Measurements from ENCODE around the gene ZNF710.

DNA sequence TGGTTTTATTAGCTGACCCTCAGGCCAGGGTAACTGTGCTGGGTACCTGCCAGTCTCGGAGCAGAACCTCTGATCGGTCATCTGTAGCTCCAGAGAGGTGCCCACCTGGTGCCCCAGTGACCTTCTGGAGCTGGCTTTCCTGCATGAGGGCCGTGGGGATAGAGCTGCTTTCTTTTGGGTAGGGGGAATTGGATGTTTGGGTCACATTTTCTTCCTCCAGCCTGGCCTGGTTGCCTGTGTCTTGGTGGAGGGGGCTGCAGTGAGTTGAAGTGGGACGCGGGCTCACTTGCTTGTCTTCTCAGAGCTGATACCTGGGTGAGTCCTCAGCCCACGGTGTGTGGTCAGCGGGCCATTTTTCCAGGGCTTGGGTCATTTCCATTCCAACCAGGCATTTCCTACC is 2.6 kb downstream of the ZNF710 start:
- TF ChIP-seq POLR2A (IDR thresholded peaks at IDR 0.05): no peak
- no peak for TF ChIP-seq CTCF (IDR thresholded peaks at IDR 0.05)
- no peak for TF ChIP-seq POLR2AphosphoS5 (IDR thresholded peaks at IDR 0.05)
- TF ChIP-seq EP300 (IDR thresholded peaks at IDR 0.05; ENCODE audit: low read depth): no peak
